GM12891 (cell line): ENCODE data around the gene CELSR1.

Experiments
- DNase-seq: peaks from one replicate; pipeline ENCODE4 v3.0.0; 2011; ENCODE audit warnings: low spot score; ENCODE audit not compliant: insufficient read length
- FAIRE-seq: peaks from 2 replicates; lab custom pipeline; 2011; peaks lifted over from hg19 to GRCh38; lab: Jason Lieb, UNC
- PAX5 ChIP-seq: IDR thresholded peaks from 2 replicates; pipeline ENCODE4 v1.6.1; 2011; ENCODE audit warnings: low read length, moderate library complexity, mild to moderate bottlenecking; ENCODE audit not compliant: insufficient read depth, severe bottlenecking
- POLR2A ChIP-seq: IDR thresholded peaks from 2 replicates; pipeline ENCODE4 v1.6.1; 2011; ENCODE audit warnings: low read depth, low read length, control low read depth
- POLR2AphosphoS5 ChIP-seq: IDR thresholded peaks from 2 replicates; pipeline ENCODE4 v1.6.1; 2011; ENCODE audit warnings: low read depth, low read length, control low read depth
- POU2F2 ChIP-seq: IDR thresholded peaks from 2 replicates; pipeline ENCODE4 v1.6.1; 2011; ENCODE audit warnings: low read depth, mild to moderate bottlenecking, control low read depth, low read length, moderate library complexity
- SPI1 ChIP-seq: IDR thresholded peaks from 2 replicates; pipeline ENCODE4 v1.6.1; 2011; ENCODE audit warnings: low read depth, low read length, control low read depth
- TAF1 ChIP-seq: IDR thresholded peaks from 2 replicates; pipeline ENCODE4 v1.6.1; 2011; ENCODE audit warnings: low read depth, low read length, control low read depth

CELSR1 gene

DNA sequence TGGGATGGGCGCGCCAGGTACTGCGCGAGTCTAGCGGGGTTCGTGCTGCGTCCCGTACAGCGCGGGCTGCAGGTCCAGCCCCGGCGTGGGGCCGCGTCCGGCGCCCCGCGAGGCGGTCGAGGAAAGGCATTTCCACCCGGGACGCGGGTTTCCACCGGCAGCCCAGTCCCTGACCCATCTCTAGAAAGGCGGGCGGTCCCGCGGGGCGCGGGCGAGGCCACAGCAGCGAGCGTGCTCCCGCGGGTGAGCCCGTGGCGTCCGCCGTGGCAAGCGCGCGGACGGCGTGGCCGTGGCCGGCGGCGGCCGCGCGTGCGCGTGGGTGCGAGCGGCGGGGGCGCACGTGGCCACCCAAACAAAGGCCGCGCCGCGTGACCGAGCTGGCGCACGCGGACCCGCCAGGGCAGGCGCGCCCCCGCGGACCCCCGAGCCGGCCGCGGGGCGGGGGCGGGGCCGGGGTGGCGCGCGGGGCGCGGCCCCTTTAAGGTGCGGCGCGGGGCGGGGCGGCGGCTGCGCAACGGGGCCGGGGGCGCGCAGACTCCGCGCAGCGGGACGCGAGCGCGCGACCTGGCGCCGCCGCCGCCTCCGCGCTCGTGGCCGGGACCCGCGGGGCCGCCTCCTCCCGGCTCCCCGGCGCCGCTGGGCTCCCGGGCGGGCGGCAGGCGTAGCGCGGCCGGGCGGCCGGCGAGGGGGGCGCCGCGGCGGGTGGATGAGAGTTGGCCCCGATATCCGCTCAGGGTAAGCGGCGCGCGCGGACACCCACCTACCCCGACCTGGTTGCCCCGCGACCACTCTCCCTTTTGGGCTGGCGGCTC, 39.3 kb upstream of the CELSR1 start:
- no peak for TF ChIP-seq POU2F2
- TF ChIP-seq SPI1: no peak
- no peak for TF ChIP-seq TAF1
- no peak for TF ChIP-seq PAX5
- TF ChIP-seq POLR2AphosphoS5: no peak
- no peak for TF ChIP-seq POLR2A
- DNase-seq (peak; percentile 90), FAIRE-seq (peak; percentile 87)

- TF ChIP-seq SPI1 (no peak), PAX5 (no peak), POLR2A (no peak), POLR2AphosphoS5 (no peak), POU2F2 (no peak), TAF1 (no peak)
- DNase-seq (no peak), FAIRE-seq (no peak)
Observed at GRCh38 chr22:46575911-46576555, 38.6 kb upstream of the CELSR1 start.

- TF ChIP-seq SPI1: no peak
- no peak for TF ChIP-seq TAF1
- no peak for TF ChIP-seq PAX5
- DNase-seq: no peak
- no peak for FAIRE-seq
Observed at GRCh38 chr22:46574993-46575910, 37.8 kb upstream of the CELSR1 start.

- no peak for DNase-seq
- no peak for FAIRE-seq
- TF ChIP-seq SPI1: no peak
- no peak for TF ChIP-seq TAF1
- TF ChIP-seq PAX5: no peak
- TF ChIP-seq POLR2A: no peak
- TF ChIP-seq POU2F2: no peak
- TF ChIP-seq POLR2AphosphoS5: no peak
Observed at GRCh38 chr22:46574438-46574992, 37.1 kb upstream of the CELSR1 start.

- FAIRE-seq: no peak
- TF ChIP-seq SPI1 (no peak), TAF1 (no peak), POLR2AphosphoS5 (no peak), POU2F2 (no peak), POLR2A (no peak), PAX5 (no peak)
- no peak for DNase-seq
Observed at GRCh38 chr22:46573781-46574437, 36.5 kb upstream of the CELSR1 start.

DNA sequence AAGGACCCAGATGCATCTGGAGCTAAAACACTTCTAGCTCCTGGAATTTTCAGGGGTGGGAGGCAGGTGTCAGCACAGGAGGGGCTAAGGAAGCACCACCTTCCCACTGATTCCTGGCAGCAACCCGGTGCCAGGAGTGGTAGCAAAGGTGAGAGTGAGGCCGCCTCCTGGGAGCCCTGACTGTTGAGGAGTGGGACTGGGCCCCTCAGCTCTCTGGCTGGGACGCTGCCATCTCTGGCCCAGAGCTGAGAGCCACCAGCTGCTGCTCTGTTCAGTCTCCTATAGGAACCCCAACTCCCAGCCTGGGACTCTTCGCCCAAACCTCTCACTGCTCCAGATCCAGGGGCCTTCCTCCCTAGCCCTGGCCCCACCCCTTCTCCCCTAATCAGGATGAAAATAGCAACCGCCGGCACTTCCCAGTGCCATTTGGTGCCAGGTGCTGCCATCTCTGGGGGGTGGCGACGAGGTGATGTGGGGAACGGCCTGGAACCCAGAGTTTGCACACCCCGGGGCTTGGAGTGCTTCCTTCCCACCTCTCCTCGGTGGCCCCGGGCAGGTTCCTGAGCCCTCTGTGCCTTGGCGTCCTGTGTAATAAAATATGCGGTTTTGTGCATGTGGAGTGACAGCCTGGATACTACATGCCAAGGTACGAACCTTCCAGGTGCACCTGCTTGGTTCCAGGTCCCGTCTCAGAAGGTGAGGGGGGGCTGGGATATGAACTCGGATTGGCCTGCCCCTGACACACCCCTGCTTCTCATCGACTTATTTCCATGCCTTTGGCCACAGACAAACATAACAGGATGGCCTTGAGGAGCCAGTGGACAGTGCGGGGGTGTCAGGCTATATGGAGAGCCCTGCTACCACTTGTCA, 35.7 kb upstream of the CELSR1 start:
- FAIRE-seq (no peak), DNase-seq (no peak)
- TF ChIP-seq POLR2A: no peak
- no peak for TF ChIP-seq PAX5
- no peak for TF ChIP-seq SPI1
- TF ChIP-seq TAF1: no peak
- TF ChIP-seq POLR2AphosphoS5: no peak
- TF ChIP-seq POU2F2: no peak

- FAIRE-seq: no peak
- TF ChIP-seq POU2F2 (no peak), TAF1 (no peak), SPI1 (no peak), PAX5 (no peak), POLR2AphosphoS5 (no peak), POLR2A (no peak)
Observed at GRCh38 chr22:46571642-46572250, 34.3 kb upstream of the CELSR1 start.

GRCh38 chr22:46569848-46570695, 32.7 kb upstream of the CELSR1 start:
- DNase-seq (no peak), FAIRE-seq (no peak)
- no peak for TF ChIP-seq POU2F2
- TF ChIP-seq PAX5: no peak
- no peak for TF ChIP-seq SPI1
- TF ChIP-seq TAF1: no peak
- TF ChIP-seq POLR2AphosphoS5: no peak
- no peak for TF ChIP-seq POLR2A

More at GRCh38 chr22:46571642-46572250, 34.3 kb upstream of the CELSR1 start:
- no peak for DNase-seq
